H7 (cell line): ENCODE results near the gene ADAMTS10. TPM values are rescaled to one million over a fixed set of nuclear protein-coding genes. Genes with fewer than 3 reads are reported as not detected.
"Not testable (repeated sequence)": the region's sequence is repeated elsewhere in the genome, so short reads cannot be mapped to it uniquely, and the experiment has no call there.

Source experiments
- DNase-seq: peaks from one replicate; pipeline ENCODE4 v3.0.0; 2012
- H3K27me3 ChIP-seq: 2 replicates; pipeline ENCODE4 v1.6.0; 2011; ENCODE audit warnings: mild to moderate bottlenecking, low read length; ENCODE audit not compliant: control insufficient read depth, insufficient read depth
- H3K36me3 ChIP-seq: replicated peaks from 2 replicates; pipeline ENCODE4 v1.5.1; 2011; ENCODE audit warnings: low read length; ENCODE audit not compliant: control insufficient read depth, insufficient read depth
- H3K4me3 ChIP-seq: 2 replicates; pipeline ENCODE4 v1.5.1; 2011; ENCODE audit warnings: low read depth, mild to moderate bottlenecking, control low read depth, low read length, moderate library complexity; ENCODE audit not compliant: insufficient read depth
- total RNA-seq: library from RNA; depleted of rRNA; stranded (reverse); fragments of >200 nt; shearing (Covaris generic); gene quantifications from 2 replicates; pipeline ENCODE4 v1.2.3, GENCODE V29; 2014

The ADAMTS10 gene
- total RNA-seq, 1 experiment from 2014 or later, result 32.9 TPM

DNA sequence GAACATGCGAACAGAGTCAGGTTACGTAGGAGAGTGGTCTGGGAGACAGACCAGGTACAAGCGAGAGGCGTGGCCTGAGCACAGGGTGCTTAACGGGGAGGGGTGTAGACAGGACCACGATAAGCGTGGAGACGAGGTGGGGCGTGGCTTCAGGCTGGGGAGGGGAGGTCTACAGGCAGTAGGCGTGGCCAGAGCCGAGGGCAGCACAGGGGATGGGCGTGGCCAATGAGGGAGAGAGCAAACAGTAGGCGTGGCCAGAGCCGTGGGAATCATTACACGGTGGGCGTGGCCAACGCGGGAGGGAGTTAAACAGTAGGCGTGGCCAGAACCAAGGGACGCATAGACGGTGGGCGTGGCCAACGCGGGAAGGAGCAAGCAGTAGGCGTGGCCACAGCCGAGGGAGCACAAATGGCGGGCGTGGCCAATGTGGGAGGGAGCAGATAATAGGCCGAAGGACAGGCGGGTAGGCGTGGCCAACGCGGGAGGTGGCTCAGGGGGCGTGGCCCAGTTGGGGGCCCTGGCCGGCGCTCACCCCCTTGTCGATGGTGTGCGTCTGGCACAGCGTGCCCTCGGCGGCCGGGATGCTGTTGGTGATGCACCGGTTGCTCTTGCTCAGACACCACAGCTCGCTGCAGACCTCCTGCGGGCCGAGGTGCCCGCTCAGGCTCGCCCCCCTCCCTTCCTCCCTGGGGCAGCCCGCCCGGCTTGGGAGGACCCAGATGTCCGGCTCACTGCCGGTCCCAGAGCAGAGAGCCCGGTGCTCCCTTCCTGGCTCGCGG lies 18.1 kb downstream of the ADAMTS10 start:
- Histone ChIP-seq H3K4me3 (peak overlapping the region; percentile 57), H3K27me3 (peaks cover 3% of the 10 kb centered on the region; the same call in 1 of the 2 replicates), H3K36me3 (peaks cover 4% of the 10 kb centered on the region)
- peak; percentile 99 for DNase-seq

DNA sequence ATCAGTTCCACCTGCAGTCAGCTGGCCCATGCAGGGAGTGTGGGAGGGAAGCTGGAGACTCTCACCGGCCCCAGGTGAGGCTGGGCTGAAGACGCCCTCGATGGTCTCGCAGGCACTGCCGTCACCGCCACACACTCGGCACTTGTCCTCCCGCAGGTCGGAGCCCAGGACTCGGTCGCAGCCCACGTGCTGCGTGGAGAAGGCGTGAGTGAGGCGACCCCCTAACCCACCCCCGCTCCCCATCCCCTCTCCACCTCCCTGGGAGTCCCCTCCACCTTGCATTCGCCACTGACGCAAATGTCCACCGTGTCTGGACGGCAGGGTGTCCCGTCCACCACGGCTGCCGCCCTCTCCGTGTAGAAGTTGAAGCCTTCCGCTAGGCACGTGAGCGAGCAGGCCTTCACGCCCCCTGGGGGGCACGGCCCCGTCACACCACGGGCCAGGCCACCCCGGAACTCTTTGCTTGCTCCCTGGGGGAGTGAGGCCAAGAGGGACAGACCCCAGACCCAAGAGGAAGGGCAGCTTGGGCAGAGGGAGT lies 21.3 kb downstream of the ADAMTS10 start:
- peaks cover 3% of the 10 kb centered on the region; the same call in 1 of the 2 replicates for H3K27me3 ChIP-seq
- peak; percentile 43 for DNase-seq
- H3K4me3 ChIP-seq, result no peak overlapping the region
- no peaks in the 10 kb centered on the region for H3K36me3 ChIP-seq

DNA sequence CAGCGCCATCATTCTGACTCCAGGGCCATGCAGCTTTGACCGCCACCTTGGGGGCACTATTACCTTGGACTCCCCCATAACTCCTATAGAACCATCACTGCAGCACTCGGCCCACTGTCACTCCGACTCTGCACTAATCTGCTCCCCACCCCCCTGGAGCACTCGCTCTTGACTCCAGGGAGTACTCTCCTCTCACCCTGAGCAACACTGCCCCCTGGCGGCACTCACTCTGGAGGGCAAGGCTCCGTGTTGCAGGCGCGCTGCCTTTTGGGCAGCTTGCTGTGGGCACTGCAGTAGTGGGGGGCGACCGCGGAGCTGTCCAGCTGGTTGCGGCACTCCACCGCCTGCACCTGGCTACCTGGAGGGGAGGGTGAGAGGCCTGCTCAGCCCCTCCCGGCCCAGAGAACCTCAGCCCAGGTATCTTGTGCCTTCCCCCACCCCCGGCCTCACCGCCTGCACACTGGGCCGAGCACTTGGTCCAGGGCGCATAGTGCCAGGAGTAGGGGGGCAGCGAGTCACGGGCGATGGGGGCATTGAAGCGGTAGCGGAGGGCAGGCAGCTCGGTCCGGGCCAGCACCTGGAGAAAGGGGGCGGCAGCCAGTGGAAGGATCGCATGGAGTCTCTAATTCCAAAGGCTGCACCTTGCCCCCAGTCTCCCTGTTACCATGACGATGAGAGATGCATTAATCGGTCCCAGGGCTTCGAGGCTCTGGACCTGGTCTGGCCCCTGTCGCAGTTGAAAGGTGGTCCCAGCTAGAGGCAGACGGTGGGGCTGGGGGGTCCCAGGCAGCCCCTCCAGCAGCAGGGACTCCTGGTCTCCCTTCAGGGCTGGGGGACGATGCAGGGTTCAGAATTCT lies 24.4 kb downstream of the ADAMTS10 start:
- no peak overlapping the region for H3K4me3 ChIP-seq
- DNase-seq, result peak; percentile 96
- H3K36me3 ChIP-seq, result no peaks in the 10 kb centered on the region
- H3K27me3 ChIP-seq, result peaks cover 3% of the 10 kb centered on the region; the same call in 1 of the 2 replicates

DNA sequence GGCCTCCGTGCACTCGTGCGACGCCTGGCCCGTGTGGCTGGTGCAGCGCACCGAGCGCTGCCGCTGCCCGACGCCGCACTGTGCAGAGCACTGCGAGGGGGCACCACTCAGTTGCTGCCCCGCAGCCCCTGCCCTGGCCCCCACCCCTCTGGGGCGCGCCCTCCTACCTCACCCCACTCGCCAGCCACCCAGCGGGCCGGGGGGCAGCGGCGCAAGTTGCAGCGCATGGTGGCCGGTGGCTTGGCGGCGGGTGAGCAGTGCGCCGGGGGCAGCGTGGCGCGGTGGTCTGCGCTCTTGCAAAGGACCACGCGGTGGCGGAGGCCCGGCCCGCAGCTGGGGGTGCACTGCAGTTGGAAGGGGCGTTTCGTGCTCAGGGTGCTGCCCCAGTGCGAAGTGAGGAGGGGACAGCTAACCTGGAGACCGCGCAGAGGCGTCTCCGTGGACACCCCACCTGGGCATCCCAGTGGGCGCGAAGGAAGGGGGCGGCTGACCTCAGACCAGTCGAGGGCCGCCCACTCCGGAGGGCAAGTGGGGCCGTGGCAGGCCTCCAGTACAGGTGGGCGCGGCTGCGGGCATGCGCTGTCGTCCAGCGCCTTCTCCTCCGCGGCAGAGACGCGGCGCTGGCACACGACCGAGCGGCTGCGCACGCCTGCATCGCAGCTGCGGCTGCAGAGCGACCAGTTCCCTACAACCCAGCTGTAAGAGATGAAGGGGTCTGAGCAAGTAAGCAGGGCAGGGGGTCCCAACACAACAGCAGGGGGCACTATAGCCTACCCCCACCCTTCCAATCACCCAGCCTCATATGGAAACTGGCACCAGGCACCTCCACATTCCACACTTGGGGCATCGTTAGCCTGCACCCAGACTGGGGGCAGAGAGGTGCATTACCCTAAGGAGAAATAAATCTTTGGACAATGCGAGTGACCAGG lies 25.3 kb downstream of the ADAMTS10 start:
- no peaks in the 10 kb centered on the region for H3K36me3 ChIP-seq
- H3K27me3 ChIP-seq, result no peaks in the 10 kb centered on the region; the same call in 1 of the 2 replicates
- H3K4me3 ChIP-seq, result no peak overlapping the region
- DNase-seq, result peak; percentile 73

DNA sequence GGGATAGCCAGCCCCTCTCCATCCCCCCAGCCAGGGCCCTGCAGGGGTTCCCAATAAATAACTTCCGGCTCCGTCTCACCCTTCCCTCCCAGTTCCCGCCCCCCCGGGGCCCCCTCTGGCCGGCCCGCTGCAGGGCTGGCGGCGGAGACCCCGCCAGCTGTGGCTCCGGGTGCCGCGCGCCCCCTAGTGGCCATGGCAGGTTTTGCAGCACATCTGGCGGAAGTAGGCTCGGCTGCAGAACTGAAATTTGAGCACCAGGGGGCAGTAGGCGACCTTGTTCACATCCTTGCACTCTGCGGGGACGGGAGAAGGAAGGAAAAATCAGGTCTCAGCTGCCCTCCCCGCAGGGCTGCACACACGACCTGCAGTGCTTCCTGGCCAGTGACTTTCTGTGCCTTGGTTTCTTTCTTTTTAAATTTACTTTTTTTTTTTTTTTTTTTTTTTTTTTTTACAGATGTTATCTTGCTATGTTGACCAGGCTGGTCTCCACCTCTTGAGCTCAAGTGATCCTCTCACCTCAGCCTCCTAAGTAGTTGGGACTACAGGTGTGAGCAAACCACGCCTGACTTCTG lies 29.7 kb downstream of the ADAMTS10 start:
- no peaks in the 10 kb centered on the region for H3K27me3 ChIP-seq
- H3K4me3 ChIP-seq, result no peak overlapping the region
- H3K36me3 ChIP-seq, result no peaks in the 10 kb centered on the region
- peak; percentile 95 for DNase-seq

DNA sequence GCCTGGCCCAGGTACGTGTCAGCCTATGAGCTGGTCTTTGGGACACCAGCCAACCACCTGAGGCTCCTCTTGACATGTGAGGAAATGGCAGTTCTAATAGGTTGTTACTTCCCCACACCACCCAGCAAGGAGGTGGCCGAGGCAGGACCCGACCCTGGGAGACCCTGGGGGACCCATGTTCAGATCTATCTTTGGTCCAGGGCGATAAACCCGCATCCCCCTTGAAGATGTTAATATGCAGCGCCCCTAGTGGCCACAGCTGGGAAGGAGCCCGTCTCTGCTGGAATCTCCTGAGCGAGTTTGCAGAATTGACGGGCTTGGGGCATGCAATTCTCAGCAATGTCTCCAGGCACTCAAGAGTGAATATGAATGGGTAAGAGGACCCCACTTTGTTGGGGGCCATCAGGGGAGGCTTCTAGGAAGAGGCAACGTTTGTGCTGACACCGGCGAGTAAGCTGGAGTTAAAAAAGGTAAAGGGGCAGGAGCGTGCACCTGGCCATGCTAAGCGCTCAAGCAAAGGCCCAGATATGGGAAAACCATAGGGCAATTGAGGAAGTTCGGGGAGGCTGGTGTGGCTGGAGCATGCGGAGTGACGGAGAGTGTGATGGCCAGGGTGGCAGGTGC lies 31.8 kb downstream of the ADAMTS10 start:
- Histone ChIP-seq H3K4me3 (no peak overlapping the region), H3K36me3 (no peaks in the 10 kb centered on the region), H3K27me3 (no peaks in the 10 kb centered on the region)
- DNase-seq, result peak; percentile 91

DNA sequence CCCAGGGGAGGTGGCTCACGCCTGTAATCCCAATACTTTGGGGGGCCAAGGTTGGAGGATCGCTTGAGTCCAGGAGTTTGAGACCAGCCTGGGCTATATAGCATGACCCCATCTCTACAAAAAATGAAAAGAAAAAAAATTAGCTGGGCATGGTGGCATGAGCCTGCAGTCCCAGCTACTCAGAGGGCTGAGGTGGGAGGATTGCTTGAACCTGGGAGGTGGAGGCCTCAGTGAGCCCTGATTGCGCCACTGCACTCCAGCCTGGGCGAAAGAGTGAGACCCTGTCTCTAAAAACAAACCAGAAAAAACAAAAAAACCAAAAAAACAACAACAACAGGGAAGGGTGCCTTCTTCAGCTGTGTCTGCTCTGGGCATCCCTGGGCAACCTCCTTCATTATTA lies 32.8 kb downstream of the ADAMTS10 start:
- no peak overlapping the region for H3K4me3 ChIP-seq
- DNase-seq, result no peak
- H3K27me3 ChIP-seq, result no peaks in the 10 kb centered on the region
- no peaks in the 10 kb centered on the region for H3K36me3 ChIP-seq

DNA sequence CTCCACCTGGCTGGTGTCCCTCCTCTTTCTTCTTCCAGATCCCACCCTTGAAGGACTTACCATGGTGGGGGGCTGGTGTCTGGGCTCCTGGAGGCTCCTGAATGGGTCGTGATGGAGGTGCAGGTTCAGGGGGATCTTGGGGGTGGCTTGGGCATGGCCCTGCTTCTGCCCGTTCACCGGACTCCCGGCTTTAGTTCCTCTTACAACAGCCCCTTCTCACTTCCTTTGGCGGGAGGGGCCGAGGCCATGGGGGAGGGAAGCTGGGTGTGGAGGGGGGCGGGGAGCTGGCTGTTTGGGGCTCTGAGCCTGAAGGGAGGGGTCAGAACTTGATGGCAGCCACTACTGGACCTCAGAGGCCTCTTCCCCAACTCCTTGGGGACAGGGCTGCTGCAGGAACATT lies 33.3 kb downstream of the ADAMTS10 start, which contains the start of gene MYO1F:
Gene MYO1F (minus strand): TSS at position 196 of the 400 bp plus-strand sequence. CDS start 133 bp downstream, at position 63.
- DNase-seq, result peak; percentile 55
- Histone ChIP-seq H3K36me3 (no peaks in the 10 kb centered on the region), H3K27me3 (no peaks in the 10 kb centered on the region), H3K4me3 (no peak within 1 kb of the TSS; the same call in 1 of the 2 replicates)

DNA sequence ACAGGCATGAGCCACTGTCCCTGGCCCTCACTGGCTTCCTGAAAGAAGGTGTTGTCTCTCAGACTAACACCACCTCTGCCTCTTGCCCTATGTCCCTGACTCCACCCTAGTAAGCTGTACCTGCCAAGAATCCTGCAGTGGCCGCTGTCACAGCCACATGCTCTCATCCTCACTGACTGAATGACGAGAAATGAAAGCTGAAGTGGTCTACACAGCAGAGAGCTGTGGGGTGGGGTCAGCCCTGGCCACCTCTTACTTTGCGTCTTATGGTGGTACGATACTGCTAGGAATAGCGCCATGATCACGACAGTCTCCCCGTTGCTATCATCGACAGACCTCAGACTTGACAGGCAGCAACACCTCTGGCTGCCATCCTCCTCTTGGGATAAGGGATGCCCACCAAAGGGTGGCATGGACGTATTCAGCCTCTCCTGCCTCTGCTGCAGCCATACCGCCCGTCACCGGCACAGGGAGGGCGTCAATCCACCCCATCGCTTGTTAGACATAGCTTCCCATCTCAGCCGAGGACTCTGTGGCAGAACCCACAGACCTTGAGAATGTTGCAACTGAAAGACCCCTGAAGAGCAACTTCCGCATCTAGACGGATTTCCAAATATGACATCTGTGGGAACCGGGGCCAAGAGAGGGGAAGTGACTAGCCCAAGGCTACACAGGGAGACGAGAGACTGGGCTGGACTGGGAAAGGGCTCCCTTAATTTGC lies 34.1 kb downstream of the ADAMTS10 start:
- Histone ChIP-seq H3K4me3 (no peak overlapping the region), H3K36me3 (no peaks in the 10 kb centered on the region), H3K27me3 (no peaks in the 10 kb centered on the region)
- DNase-seq, result no peak

DNA sequence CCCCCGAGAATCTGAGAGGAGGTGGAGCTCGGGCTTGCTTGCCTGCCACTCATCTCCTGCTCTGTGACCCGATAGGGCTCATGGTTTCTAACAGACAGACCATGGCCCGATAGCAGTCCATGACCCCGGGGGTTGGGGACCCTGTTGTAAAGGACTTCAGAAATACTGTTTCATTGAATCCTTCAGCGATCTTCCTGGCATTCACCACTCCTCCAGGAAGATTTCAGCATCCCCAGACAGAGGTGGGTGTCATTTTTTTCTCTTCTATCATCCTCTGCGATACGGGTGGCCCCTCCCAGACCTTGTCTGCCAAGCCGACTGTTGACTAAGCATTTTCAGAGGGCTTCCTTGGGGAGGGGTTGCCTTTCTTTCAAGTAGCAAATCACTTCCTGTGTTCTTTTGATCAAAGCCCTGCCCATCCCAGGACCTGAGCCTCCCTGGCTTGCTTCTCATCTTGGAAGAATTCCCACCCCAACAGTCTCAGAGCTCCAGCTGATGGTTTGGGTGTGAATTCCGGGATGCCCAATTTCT lies 35.0 kb downstream of the ADAMTS10 start:
- no peaks in the 10 kb centered on the region for H3K27me3 ChIP-seq
- no peak overlapping the region for H3K4me3 ChIP-seq
- no peaks in the 10 kb centered on the region for H3K36me3 ChIP-seq
- peak; percentile 67 for DNase-seq

DNA sequence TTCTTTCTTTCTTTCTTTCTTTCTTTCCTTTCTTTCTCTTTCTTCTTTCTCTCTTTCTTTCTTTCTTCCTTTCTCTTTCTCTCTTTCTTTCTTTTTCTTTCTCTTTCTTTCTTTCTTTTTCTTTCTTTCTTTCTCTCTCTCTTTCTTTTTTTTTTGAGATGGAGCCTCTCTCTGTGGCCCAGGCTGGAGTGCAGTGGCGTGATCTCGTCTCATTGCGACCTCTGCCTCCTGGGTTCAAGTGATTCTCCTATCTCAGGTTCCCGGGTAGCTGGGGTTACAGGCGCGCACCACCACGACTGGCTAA lies 35.9 kb downstream of the ADAMTS10 start:
- not testable (repeated sequence) for H3K36me3 ChIP-seq, DNase-seq, H3K4me3 ChIP-seq, H3K27me3 ChIP-seq

DNA sequence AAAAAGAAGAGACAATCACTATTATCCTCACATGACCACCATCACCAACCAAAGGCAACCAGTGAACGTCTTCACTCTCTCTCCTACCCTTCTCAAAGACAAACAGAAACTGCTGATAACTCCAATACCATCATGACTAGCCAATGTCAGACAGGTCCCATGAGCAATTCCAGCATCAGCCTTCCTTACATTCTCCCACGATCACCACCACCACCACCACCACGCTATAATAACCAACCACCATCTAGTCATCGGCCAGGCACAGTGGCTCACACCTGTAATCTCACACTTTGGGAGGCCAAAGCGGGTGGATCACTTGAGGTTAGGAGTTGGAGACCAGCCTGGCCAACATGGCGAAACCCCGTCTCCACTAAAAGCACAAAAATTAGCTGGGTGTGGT lies 37.2 kb downstream of the ADAMTS10 start:
- Histone ChIP-seq H3K27me3 (no peaks in the 10 kb centered on the region), H3K36me3 (no peaks in the 10 kb centered on the region), H3K4me3 (no peak overlapping the region)
- no peak for DNase-seq

DNA sequence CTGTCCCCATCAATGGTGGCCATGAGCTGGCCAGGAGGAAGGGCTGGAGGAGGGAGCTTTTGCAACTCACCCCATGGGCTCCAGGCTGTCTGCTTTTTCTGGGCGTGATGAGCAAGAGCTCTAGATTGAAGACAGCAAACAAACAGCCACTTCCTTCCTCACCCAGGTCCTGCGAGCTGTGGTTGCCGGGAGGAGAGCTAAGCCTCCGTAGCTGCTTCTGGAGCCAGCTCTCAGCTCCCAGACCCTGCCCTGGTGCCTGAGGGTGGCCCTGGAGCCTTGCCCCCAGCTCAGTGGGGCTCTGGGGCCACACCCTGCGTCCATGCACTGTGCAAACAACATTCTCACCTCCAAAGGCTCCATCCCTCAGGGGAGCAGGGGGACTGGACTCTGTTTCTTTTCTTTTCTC lies 39.5 kb downstream of the ADAMTS10 start:
- no peaks in the 10 kb centered on the region for H3K27me3 ChIP-seq
- no peak overlapping the region for H3K4me3 ChIP-seq
- DNase-seq, result no peak
- no peaks in the 10 kb centered on the region for H3K36me3 ChIP-seq
